Thymus (tissue), 11 donors: ENCODE measurements around the gene NME5. TPM values are rescaled to one million over a fixed set of nuclear protein-coding genes. Genes with fewer than 3 reads are reported as not detected.

Source experiments
- DNase-seq, 9 donors: peaks; one replicate each; pipeline ENCODE4 v3.0.0-alpha.2; 2013; ENCODE audit warnings: low spot score in 9 of 9, low read depth in 6 of 9, missing footprints in 1 of 9
- H3K27ac ChIP-seq, 2 donors: one replicate each; pipeline ENCODE4 v1.5.1; 2013; ENCODE audit warnings: control low read depth in 1 of 2, low read depth in 1 of 2, low read length in 1 of 2, mild to moderate bottlenecking in 1 of 2, moderate library complexity in 1 of 2
- H3K27me3 ChIP-seq, 2 donors: one replicate each; pipeline ENCODE4 v1.5.1; 2013; ENCODE audit warnings: low read length in 1 of 2; ENCODE audit not compliant: control insufficient read depth in 2 of 2, insufficient read depth in 1 of 2
- H3K36me3 ChIP-seq, 2 donors: one replicate each; pipeline ENCODE4 v1.5.1; 2013; ENCODE audit warnings: low read length in 1 of 2, mild to moderate bottlenecking in 1 of 2, moderate library complexity in 1 of 2; ENCODE audit not compliant: control insufficient read depth in 2 of 2, insufficient read depth in 2 of 2
- H3K4me1 ChIP-seq, 2 donors: one replicate each; pipeline ENCODE4 v1.5.1; 2013; ENCODE audit warnings: low read length in 2 of 2; ENCODE audit not compliant: control insufficient read depth in 2 of 2, insufficient read depth in 2 of 2
- H3K4me3 ChIP-seq, 2 donors: one replicate each; pipeline ENCODE4 v1.5.1; 2013; ENCODE audit warnings: low read length in 2 of 2, control low read depth in 1 of 2, mild to moderate bottlenecking in 1 of 2
- H3K9me3 ChIP-seq, 2 donors: one replicate each; pipeline ENCODE4 v1.5.1; 2013; ENCODE audit warnings: low read length in 1 of 2, mild to moderate bottlenecking in 1 of 2; ENCODE audit not compliant: control insufficient read depth in 2 of 2, insufficient read depth in 1 of 2
- WGBS: extraction: QIAGEN DNeasy Blood & Tissue Kit; methylation state at CpG from one replicate; pipeline ENCODE4 v1.1.7; 2013; 5-methylcytosine and 5-hydroxymethylcytosine counted together
- polyA plus RNA-seq: library from polyadenylated mRNA; stranded (reverse); fragments of 200-250 nt; gene quantifications from one replicate; pipeline ENCODE4 v1.2.3, GENCODE V29; 2013
- total RNA-seq: library from RNA; stranded (reverse); fragments of 120-200 nt; gene quantifications from one replicate; pipeline ENCODE4 v1.2.4, GENCODE V29; 2013
- donor health status: healthy.

NME5 gene
- total and polyA plus RNA-seq, 2 donors: 1.2 to 4.3 TPM

DNA sequence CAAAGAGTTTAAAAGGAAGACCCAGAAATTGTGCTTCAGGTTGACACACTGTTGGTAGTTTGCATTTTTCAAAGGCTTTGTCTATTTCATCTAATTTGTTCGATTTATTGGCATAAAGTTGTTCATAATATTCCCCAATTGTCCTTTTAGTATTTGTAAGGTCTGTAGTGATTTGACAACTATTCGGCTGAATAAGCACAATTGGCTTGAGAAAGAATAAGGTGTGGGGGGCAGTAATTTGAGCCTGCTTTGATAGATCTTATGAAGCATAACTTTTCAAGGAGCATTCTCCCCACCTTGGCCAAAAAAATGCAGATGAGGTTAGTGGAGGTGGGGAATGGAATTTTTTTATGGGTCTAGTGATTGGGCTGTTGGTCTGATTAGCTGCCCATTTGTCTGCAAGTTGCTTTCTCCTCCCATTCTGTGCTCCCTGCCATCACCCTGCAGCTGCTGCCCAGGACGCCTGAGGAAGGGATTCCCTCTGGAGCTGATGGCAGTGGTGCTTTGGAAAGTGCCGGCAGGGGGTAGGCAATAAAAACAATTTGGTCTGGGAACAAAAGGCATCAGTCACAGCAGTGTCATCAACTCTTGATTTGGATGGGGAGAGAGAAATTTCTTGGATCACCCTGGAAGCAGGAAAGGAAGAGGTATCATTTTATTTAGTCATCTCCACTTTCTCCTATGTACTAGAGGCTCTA, 28.8 kb downstream of the NME5 start:
- peaks cover 0 to 3% of the 10 kb centered on the region in 2 donors for H3K27me3 ChIP-seq
- WGBS: 95% methylated on average over 4 of the region's 4 CpGs
- H3K4me1 ChIP-seq: no peaks in the 10 kb centered on the region
- H3K36me3 ChIP-seq: no peaks in the 10 kb centered on the region
- no peak overlapping the region for H3K4me3 ChIP-seq
- no peaks in the 10 kb centered on the region for H3K9me3 ChIP-seq
- no peak for DNase-seq
- no peak overlapping the region for H3K27ac ChIP-seq

DNA sequence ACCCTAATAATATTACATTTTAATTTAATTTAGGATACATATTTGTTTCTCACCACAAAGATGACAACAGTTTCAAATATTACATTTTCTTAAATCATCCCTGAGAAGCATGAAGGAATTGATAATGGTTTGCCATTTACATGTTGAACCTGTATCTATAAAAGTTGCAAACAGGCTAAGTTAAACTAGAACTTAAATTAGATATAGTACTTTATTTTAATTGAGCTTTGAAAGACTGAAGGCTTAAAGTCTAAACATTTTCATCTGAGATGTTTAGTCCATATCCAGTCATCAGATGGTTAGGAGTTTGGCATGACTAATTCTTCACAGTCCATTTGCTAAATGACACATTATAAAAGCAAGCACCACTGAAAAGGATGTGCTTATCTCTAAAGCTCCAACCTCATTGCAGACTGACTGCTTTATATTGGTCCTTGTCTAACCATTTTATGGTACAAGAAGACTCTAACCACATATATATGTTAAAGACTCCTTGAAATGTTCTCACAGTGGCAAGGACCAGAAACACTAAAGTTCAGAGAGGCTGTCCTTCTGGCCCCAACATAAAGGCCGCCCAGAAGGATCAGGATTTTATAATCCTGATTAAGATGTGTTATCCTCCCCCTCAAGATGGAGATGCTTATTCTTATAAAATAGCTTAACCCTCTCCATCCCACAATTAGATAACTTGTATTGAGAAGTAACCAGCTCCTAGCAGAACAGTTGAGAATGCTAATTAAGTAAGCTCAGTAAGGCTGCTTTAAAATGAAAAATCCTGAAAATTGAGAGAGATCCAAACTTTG, 29.6 kb downstream of the NME5 start:
- Histone ChIP-seq H3K4me3 (no peak overlapping the region), H3K27me3 (peaks cover 0 to 3% of the 10 kb centered on the region in 2 donors), H3K36me3 (no peaks in the 10 kb centered on the region), H3K27ac (no peak overlapping the region), H3K4me1 (no peaks in the 10 kb centered on the region), H3K9me3 (no peaks in the 10 kb centered on the region)
- 98% methylated on average over 1 of the region's 1 CpG for WGBS
- no peak for DNase-seq

- no peak for DNase-seq
- Histone ChIP-seq H3K4me1 (no peaks in the 10 kb centered on the region), H3K27me3 (peaks cover 0 to 3% of the 10 kb centered on the region in 2 donors), H3K4me3 (no peak overlapping the region), H3K36me3 (no peaks in the 10 kb centered on the region), H3K9me3 (no peaks in the 10 kb centered on the region), H3K27ac (no peak overlapping the region)
- WGBS: 84% methylated on average over 1 of the region's 1 CpG
Measured at GRCh38 chr5:138107213-138107612, 32.0 kb downstream of the NME5 start.

DNA sequence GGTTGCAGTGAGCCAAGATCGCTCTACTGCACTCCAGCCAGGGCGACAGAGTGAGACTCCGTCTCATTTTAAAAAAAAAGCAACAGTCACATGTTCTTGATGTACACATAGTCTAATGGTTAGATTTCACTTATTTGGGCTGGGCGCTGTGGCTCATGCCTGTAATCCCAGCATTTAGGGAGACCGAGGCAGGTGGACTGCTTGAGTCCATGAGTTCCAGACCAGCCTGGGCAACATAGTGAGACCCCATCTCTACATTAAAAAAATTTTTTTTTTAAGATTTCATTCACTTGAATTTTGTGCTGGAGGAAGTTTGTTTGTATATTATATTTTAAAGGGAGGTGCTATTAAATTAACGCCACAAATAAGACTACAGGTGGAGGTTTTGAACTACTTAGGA, 33.5 kb downstream of the NME5 start:
- WGBS: 98% methylated on average over 6 of the region's 6 CpGs
- no peak overlapping the region for H3K4me3 ChIP-seq
- no peaks in the 10 kb centered on the region for H3K9me3 ChIP-seq
- no peak overlapping the region for H3K27ac ChIP-seq
- no peaks in the 10 kb centered on the region for H3K36me3 ChIP-seq
- no peaks in the 10 kb centered on the region for H3K4me1 ChIP-seq
- H3K27me3 ChIP-seq: peaks cover 0 to 3% of the 10 kb centered on the region in 2 donors
- no peak for DNase-seq

DNA sequence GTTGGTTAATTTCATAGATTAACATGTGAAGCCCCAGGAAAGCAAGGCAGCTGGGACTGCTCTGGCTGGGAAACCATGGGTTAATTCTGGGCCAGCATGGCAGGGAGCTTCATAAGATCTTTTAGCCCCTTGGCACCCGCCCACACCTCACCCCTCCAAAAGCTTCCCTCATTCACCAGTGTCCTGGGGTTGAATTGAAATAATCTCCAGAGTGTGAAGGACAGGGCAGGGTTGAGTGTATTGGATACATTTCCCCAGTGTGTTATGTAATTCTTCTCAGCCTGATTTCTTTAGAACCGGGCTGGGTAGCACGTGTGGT, 36.0 kb downstream of the NME5 start:
- Histone ChIP-seq H3K36me3 (no peaks in the 10 kb centered on the region), H3K4me1 (no peaks in the 10 kb centered on the region), H3K27ac (no peak overlapping the region), H3K4me3 (no peak overlapping the region), H3K9me3 (no peaks in the 10 kb centered on the region), H3K27me3 (no peaks in the 10 kb centered on the region)
- 80% methylated on average over 3 of the region's 3 CpGs for WGBS
- DNase-seq: no peak

DNA sequence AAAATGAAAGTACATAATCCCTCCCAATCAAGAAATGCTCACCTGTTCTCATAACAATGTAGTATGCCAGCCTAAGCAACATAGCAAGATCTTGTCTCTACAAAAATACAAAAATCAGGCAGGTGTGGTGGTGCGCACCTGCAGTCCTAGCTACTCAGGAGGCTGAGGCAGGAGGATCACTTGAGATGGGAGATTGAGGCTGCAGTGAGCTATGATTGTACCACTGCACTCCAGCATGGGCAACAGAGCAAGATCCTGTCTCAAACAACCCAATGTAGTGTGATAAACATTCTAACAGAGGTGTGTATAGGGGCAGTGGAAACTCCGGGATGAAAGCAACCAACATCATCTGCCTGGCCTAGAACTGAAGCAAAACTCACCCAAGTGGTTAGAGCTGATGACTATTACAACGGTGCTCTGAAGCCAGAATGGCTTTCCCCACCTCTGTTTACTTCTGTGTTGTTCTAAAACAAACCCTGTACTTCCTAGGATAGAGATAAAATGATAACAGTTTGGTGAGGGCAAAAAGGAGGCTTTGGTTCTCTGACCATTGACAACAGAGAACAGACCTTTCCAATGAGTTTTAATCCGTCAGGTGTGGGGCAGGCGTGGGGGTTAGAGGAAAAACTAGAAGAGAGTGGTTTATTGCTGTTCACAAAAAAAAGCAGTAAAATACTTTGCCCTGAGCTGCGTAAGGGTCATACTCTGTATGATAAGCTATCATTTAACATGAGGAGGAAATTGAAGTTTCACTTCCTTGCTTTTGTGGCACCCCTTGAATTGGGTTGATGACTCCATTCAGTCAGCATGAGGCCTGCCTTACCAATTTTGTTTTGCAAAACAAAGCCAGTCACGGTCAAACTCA, 36.5 kb downstream of the NME5 start:
- Histone ChIP-seq H3K4me1 (no peaks in the 10 kb centered on the region), H3K27ac (no peak overlapping the region), H3K27me3 (no peaks in the 10 kb centered on the region), H3K4me3 (no peak overlapping the region), H3K9me3 (no peaks in the 10 kb centered on the region), H3K36me3 (no peaks in the 10 kb centered on the region)
- no peak for DNase-seq
- 92% methylated on average over 7 of the region's 7 CpGs for WGBS

DNA sequence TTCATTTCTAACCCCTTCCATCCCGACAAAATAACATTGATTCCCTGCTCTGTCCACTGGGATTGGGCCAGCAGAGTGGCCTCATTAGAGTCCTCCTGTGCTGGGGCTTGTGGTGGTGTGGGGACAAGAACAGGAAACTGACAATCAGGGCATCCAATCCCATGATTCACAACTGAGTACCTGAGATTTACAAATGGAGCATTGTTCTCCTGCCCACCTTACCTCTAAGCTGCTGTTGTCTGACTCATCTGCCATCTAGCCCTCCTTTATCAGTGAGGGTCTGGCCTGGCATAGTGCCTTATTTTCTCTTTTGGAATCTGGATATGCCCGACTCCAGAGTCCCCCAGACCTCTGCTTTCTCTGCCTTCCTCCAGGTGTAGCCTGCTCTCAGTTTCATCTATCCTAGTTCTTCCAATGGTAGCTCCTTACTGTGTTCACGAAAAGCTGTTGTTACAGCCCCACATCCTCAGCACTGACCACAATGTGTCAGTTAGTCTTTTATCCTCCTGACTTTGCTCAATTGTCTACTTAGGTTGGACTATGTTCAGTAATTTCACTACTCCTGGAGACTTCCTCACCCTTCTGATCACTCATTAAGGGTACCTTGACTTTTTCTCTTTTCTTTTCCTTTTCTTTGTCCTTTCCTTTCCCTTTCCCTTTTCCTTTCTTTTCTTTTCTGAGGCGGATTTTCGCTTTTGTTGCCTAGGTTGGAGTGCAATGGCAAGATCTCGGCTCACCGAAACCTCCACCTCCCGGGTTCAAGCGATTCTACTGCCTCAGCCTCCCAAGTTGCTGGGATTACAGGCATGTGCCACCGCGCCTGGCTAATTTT, 42.0 kb downstream of the NME5 start:
- H3K4me3 ChIP-seq: no peak overlapping the region
- DNase-seq: no peak
- H3K36me3 ChIP-seq: no peaks in the 10 kb centered on the region
- no peak overlapping the region for H3K27ac ChIP-seq
- 93% methylated on average over 11 of the region's 11 CpGs for WGBS
- no peaks in the 10 kb centered on the region for H3K27me3 ChIP-seq
- no peaks in the 10 kb centered on the region for H3K9me3 ChIP-seq
- peaks cover 2 to 18% of the 10 kb centered on the region in 2 donors for H3K4me1 ChIP-seq

DNA sequence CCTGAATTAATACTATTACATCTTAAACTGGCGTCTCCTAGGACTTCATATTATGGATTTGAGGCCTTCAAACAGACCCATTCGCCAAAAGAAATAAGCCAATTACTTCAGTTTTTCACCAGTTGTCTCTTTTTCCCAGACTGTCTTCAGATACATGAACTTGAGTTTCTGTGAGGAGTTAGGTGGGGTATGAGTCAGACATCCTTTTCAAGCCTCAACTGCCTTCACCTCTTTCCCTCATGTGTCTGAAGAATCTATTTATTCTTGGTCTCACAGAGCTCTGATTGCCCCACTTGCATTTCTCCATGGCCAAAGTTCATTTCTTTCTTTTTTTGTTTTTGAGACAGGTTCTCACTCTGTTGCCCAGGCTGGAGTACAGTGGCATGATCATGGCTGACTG, 42.9 kb downstream of the NME5 start:
- H3K4me3 ChIP-seq: no peak overlapping the region
- DNase-seq: no peak
- peaks cover 2 to 19% of the 10 kb centered on the region in 2 donors for H3K4me1 ChIP-seq
- H3K27me3 ChIP-seq: no peaks in the 10 kb centered on the region
- H3K27ac ChIP-seq: no peak overlapping the region
- 93% methylated on average over 2 of the region's 2 CpGs for WGBS
- no peaks in the 10 kb centered on the region for H3K36me3 ChIP-seq
- no peaks in the 10 kb centered on the region for H3K9me3 ChIP-seq
